ENCODE measurements around the gene KRTAP10-2.

GRCh38 chr21:44526096-44526997 lies 25.0 kb downstream of the KRTAP10-2 start:
- no peak for TF ChIP-seq CTCF (optimal IDR thresholded peaks at IDR 0.05 in 1 of 3, IDR thresholded peaks at IDR 0.05 in 1 of 3, conservative IDR thresholded peaks at IDR 0.05 in 1 of 3; ENCODE audit: extremely low read depth in 1 of 3, insufficient read depth in 2 of 3, low read length in 3 of 3)
- no peak for TF ChIP-seq EZH2 (IDR thresholded peaks at IDR 0.05; ENCODE audit: low read length)
